HG03039 (cell line): ENCODE measurements around the gene PDK2.
"Not testable (repeated sequence)": the region's sequence is repeated elsewhere in the genome, so short reads cannot be mapped to it uniquely, and the experiment has no call there.

Experiments
- ATAC-seq: cut with Tn5 transposase; IDR thresholded peaks from one replicate; pipeline ENCODE4 v1.9.1; 2021; ENCODE audit warnings: mild to moderate bottlenecking, moderate library complexity; ENCODE audit not compliant: unreplicated experiment

Gene PDK2

GRCh38 chr17:50058296-50058953, 36.7 kb upstream of the PDK2 start:
- ATAC-seq: no peak

DNA sequence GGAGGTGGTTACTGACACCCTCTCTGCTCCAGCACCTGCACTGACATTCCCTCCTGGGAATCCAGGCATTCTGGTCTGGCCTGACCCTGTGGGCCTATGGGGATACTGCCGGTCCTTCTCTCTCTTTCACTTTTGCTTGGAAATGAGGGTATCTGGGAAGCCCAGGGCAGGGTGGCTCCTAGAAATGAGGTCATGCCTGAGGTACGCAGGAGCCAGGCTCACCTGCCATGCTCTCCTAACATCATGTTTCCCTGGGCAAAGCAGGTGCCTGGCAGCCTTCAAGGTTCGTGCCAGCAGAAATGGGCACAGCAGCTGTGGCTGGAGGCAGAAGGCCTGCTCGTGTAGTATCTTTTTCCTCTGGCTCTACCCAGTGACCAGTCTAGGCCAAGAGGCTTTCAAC, 35.9 kb upstream of the PDK2 start:
- ATAC-seq: no peak

DNA sequence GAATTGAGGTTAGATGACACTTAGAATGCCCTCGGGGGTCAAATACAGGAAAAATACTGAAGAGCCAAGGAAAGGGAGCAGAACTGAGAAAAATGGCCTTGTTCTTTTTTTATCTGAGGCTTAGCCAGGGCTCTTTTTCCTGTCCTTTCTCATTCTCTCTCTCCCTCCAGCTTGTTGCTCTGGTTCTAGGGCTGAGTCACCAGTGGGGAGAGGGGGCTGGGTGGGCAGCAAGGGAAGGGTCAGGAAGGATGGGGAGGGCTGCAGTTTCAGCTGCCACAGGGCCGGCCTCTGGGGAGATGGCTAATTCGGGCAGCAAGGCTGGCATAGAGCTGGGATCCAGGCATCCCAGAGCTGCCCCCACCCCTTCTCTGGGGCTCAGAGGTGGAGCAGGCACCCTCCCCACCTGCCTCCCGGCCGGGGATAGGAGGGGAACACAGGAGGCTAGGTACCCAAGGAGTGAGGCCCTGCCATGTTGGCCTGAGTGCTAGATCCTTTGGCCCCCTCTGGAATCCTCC, 35.3 kb upstream of the PDK2 start:
- ATAC-seq: no peak

DNA sequence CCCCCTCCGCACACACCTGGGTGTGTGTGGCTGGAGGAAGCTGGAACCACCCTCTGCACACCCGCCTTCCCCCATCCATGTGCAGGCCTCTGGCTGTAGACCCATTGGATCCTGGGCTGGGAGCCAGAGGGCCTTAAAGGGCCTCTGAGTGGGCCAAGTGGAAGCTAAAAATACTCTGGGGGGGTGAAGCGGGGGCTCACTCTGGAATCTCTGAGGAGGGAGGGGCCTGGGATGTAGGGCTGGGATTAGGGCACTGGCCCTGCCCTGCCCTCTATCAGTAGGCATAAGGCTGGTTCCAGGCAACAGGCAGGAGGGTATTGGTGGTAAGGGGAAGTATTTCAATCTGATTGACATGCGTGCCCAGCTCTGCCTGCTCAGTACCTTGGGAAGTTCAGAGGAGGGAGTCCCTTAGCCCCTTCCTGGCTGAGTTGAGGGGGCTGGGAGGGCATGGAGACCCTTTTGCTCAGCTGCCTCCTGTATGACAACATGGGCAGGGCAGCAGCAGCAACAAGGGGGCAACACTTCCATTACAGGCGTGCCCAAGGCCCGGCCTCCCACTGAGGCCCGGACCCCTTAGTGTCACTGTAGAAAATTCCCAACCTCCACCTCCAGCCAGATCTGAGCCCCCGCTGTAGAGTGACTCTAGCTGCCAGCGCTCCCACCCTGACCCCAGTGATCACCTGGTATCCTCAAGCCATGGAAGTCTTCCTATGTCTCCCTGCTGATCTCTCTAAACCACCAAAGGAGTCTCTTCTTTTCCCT, 34.0 kb upstream of the PDK2 start:
- ATAC-seq: no peak

DNA sequence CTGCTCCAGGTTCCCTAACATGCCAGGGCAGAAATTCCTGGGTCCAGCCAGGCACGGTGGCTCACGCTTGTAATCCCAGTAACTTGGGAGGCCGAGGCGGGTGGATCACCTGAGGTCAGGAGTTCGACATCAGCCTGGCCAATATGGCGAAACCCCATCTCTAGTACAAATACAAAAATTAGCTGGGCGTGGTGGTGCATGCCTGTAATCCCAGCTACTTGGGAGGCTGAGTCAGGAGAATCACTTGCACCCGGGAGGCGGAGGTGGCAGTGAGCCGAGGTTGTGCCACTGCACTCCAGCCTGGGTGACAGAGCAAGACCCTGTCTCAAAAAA, 33.5 kb upstream of the PDK2 start:
- ATAC-seq: not testable (repeated sequence)

DNA sequence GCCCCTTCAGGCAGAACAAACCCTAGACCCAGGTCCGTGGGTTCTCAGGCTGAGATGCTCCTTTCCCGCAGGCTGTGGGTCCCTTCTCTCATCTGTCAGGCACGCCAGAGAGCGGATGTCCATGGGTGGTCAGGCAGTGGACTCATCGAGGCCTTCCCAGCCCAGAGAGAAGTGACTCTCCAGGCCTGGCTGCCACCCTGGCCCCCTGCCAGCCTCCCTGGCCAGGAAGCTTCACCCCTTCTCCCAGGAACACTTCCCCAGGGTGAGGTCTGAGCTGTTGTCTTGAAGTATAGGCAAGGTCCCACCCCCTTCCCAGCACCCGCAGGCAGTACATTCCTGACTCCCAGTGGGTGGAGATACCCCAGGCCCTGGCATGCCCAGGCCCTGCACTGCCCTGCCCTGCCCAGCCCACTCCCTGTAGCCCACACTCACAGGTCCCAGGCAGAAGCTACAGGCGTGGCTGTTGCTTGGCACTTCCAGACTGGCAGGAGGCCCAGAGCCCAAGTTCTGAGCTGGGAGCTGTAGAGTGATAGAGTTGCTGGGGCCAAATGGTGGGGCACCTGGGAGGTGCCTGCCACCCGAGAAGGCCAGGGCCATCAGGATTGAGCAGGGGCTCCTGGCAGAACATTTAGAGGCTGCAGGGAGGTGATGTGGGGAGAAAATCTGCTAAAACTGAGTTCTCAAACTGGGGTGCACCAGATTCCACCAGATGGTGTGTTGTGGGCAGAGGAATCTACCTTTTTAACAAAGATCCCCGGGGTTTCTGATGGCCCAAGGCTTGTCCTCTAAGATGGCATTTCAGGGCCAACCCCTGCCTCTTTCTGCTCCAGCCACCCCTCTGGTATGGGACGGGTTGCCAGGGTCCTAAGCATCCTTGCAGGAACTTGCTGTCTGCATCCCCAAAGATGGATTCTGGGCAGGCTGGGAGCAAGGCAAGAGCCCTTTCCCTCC, 32.6 kb upstream of the PDK2 start:
- no peak for ATAC-seq

DNA sequence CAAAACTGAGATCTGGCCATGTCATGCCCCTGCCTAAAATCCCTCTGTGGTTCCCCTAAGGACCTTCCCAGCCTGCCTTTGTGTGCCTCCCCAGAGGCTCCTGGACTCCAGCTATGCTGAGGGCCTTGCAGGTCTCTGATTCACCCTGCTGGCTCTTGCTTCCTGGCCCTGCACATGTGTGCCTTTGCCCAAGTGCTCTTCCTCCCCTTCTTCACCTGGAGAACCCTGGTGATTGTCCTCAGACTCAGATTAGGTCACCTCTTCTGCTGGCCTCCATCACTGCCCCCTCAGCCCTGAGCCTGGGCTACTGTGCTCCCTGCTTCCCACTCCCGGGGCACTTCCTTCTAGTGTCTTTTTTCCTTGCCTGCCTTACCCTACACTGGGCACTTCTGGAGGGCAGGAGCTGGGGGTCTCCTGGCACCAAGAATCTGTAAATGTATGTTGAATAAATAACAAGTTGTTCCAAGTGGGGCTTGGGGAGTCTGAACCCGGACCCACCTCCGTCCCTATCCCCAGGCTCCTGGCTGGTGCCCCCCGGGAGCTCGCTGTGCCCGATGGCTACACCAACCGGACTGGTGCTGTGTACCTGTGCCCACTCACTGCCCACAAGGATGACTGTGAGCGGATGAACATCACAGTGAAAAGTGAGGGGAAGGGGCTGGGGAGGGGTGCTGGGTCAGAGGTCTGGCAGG, 31.4 kb upstream of the PDK2 start:
- no peak for ATAC-seq

DNA sequence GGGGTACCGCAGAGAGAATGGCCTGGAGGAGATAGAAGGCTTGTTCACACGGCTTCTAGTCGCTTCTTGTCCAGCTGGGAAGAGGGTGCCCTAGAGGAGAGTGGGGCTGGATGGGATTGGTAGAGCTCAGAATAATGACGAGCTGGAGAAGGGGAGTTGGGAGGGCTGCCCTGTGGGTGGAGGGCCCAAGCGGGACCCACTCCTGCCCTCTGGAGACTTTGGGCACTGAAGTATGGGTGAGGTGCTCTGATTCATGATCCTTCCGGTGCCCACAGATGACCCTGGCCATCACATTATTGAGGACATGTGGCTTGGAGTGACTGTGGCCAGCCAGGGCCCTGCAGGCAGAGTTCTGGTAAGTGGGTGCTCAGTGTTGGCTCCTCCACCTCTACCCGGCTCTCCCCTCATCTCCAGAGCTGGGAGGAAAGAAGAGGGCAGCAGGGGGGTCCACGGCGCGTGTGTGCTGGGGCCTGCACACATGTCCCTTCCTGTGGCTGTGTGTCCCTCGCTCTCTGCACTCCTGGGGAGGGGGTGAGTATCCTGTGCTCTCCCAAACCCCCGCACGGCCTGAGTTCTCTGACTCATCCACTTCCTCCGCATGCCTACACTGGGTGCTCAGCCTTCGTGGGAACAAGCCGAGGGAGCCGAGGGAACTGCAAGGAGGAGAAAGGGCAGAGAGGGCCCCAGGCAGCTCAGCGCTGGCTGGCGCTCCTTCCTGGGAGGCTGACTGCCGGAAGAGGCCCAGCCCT, 30.7 kb upstream of the PDK2 start:
- ATAC-seq: no peak

DNA sequence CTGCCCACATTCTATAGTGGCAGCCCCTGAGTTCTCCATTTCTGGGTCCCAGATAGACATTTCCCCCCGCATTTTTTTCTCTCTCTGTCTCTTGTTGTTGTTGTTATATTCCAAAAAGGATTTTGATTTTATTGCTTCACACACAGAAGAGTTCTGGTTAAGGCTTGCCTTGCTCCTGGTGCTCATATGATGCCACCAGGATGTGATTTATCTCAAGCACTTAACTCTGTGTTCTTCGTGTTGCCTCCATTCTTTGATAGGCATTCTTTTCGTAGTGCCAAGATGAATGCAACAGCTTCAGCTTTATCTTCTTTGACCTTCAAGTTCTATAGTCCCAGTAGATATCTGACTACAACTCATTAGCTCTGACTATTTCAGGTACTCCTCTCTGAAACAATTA, 30.1 kb upstream of the PDK2 start:
- no peak for ATAC-seq

- ATAC-seq: no peak
Observed at GRCh38 chr17:50066995-50067394, 28.2 kb upstream of the PDK2 start.

DNA sequence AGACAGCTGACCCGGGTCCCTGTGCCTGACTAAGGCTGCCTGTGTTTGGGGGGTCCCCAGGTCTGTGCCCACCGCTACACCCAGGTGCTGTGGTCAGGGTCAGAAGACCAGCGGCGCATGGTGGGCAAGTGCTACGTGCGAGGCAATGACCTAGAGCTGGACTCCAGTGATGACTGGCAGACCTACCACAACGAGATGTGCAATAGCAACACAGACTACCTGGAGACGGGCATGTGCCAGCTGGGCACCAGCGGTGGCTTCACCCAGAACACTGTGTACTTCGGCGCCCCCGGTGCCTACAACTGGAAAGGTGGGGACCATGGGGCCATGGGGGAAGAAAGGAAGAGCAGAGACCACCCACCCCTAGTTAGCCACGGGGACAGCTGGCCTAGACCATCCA, 27.2 kb upstream of the PDK2 start:
- ATAC-seq: no peak

GRCh38 chr17:50070908-50071680, 24.1 kb upstream of the PDK2 start:
- ATAC-seq: no peak

DNA sequence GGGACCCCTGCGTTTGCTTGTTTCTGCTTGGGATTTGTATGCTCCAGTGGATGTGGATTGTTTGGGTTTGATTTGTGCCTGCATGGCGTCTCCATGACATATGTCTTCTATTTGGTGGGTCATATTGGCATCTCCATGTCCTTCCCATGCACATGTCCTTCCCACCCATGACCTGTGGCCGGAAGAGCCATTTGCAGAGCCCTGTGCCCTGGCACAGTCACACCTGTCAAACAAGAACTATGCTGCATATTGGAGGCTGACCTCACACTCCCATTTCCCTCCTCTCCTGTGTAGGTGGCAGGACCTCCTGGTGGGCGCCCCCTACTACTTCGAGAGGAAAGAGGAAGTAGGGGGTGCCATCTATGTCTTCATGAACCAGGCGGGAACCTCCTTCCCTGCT, 23.5 kb upstream of the PDK2 start:
- no peak for ATAC-seq

- no peak for ATAC-seq
Observed at GRCh38 chr17:50072130-50072529, 23.0 kb upstream of the PDK2 start.

GRCh38 chr17:50072925-50073324, 22.2 kb upstream of the PDK2 start:
- no peak for ATAC-seq

- ATAC-seq: no peak
Observed at GRCh38 chr17:50074227-50074626, 20.9 kb upstream of the PDK2 start.

DNA sequence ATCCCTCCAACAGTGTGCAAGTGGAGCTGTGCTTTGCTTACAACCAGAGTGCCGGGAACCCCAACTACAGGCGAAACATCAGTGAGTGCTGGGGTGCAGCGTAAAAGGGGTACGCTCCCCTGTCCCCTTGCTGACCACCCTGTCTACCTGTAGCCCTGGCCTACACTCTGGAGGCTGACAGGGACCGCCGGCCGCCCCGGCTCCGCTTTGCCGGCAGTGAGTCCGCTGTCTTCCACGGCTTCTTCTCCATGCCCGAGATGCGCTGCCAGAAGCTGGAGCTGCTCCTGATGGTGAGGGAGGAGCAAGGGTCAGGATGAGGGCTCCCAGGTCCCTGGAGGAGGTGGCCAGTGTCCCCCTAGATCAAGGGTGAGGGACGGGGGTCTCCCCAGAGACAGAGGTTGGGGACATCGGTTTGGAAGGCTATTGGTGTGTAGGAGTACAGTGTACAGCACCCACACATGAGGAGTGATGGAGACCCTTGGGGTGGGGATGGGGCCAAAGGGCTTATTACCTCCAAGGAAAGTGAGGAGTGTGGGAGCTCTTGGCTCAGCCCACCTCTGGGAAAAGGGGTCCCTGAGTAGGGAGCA, 19.6 kb upstream of the PDK2 start:
- no peak for ATAC-seq

DNA sequence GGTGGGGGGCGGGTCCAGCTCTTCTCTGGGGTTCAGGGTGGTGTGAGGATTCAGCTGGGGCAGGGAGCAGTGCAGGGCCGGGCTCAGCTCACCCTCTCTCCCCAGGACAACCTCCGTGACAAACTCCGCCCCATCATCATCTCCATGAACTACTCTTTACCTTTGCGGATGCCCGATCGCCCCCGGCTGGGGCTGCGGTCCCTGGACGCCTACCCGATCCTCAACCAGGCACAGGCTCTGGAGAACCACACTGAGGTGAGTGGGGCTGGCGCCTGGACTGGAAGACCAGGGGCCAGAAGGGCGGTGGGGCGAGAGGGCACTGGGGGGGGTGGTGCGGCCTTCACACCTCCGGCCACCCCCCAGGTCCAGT, 18.9 kb upstream of the PDK2 start:
- no peak for ATAC-seq

DNA sequence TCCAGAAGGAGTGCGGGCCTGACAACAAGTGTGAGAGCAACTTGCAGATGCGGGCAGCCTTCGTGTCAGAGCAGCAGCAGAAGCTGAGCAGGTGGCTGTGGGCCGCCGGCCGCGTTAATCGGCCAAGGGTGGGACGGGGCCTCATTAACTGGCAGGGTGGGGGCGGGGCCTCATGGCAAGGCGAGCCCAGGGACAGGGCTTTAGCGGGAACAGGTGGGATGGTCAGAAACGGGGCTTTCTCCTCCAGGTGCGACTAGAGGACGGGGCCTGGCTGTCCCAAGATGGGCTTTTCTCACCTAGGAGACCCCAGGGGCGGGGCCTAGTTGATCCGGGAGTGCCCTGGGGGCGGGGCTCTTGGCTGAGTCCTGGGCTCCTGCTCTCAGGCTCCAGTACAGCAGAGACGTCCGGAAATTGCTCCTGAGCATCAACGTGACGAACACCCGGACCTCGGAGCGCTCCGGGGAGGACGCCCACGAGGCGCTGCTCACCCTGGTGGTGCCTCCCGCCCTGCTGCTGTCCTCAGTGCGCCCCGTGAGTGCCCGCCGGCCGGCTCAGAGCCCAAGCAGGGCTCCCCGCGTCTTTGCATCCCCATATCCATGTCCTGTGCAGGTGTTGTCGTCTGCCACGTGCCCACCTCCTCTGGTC, 18.4 kb upstream of the PDK2 start:
- ATAC-seq: no peak
